Stomach smooth muscle (tissue), 2 donors: ENCODE results near the gene RABIF.

Source experiments
- H3K27ac ChIP-seq: one replicate; pipeline ENCODE4 v1.7.0; 2013; ENCODE audit warnings: mild to moderate bottlenecking, low read length, inconsistent platforms
- H3K27me3 ChIP-seq, 2 donors: one replicate each; pipeline ENCODE4 v1.7.0; 2013; ENCODE audit warnings: low read length in 2 of 2; ENCODE audit not compliant: insufficient read depth in 2 of 2, control insufficient read depth in 1 of 2
- H3K36me3 ChIP-seq, 2 donors: one replicate each; pipeline ENCODE4 v1.7.0; 2013; ENCODE audit warnings: low read length in 2 of 2; ENCODE audit not compliant: control insufficient read depth in 2 of 2, insufficient read depth in 2 of 2
- H3K4me1 ChIP-seq: one replicate; pipeline ENCODE4 v1.7.0; 2013; ENCODE audit warnings: low read length; ENCODE audit not compliant: control insufficient read depth, insufficient read depth
- H3K4me3 ChIP-seq, 2 donors: one replicate each; pipeline ENCODE4 v1.7.0; 2013; ENCODE audit warnings: low read length in 2 of 2
- H3K9ac ChIP-seq, 2 donors: one replicate each; pipeline ENCODE4 v1.7.0; 2013; ENCODE audit warnings: low read length in 2 of 2, mild to moderate bottlenecking in 1 of 2
- H3K9me3 ChIP-seq, 2 donors: one replicate each; pipeline ENCODE4 v1.7.0; 2013; ENCODE audit warnings: low read length in 2 of 2; ENCODE audit not compliant: control insufficient read depth in 2 of 2
- donor health status: healthy.
- donor health status: Pancreatic carcinoma.

RABIF gene

DNA sequence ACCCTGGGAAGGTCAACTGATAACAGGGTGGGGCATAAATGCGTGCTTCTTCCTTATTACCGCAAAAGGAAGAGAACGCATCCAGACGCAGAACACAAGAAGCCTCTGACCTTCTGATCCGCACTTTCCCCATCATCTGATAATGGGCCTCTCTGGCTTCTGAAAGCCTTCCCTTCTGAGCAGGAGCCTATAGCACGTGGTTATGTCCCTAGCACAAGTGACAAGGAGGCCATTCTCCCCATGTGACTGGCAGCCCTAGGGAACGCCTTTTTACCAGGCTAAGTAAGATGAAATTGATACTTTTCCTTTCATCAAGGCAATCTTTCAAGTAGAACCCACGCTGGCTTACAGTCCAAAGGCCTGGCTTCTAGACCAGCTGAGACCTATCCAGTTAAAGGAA lies 34.2 kb downstream of the RABIF start:
- Histone ChIP-seq H3K36me3 (no peaks in the 10 kb centered on the region), H3K9me3 (no peaks in the 10 kb centered on the region), H3K4me3 (no peak overlapping the region), H3K9ac (no peak overlapping the region), H3K27ac (no peak overlapping the region), H3K4me1 (peaks cover 11% of the 10 kb centered on the region), H3K27me3 (no peaks in the 10 kb centered on the region)

DNA sequence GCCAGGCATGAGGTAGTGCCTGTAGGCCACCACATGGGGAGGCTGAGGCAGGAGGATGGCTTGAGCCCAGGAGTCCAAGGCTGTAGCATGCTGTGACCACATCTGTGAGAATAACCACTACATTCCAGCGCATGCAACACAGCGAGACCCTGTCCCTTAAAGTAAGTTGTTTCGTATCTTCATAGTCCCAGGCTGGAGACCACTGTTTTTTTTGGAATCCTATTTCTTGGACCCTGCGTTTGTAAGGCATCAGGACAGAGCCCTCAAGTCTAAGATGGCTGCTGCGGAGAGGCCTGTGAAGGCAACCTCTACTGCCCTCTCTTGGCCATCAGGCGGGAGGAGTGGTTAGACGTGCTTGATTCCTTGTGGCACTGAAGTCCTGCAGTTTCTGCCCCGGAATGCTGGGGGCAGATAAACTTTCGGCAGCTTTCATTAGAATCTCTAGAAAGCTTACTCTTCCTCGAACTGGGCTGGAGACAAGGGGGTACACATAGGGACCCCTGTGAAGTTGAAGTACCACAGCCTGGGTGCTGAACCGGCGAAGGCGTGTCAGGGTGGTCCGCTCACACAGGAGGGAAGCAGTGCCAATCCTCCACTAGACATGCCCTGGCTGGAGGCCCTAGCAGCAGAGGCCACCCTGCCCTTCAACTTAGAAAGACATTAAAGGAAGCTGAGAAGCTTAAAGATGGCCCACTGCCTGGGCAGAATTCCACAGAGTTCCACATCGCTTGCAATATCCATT lies 36.6 kb downstream of the RABIF start:
- Histone ChIP-seq H3K27ac (no peak overlapping the region), H3K36me3 (no peaks in the 10 kb centered on the region), H3K9me3 (no peaks in the 10 kb centered on the region), H3K27me3 (no peaks in the 10 kb centered on the region), H3K4me1 (peaks cover 2% of the 10 kb centered on the region), H3K9ac (no peak overlapping the region), H3K4me3 (no peak overlapping the region)

DNA sequence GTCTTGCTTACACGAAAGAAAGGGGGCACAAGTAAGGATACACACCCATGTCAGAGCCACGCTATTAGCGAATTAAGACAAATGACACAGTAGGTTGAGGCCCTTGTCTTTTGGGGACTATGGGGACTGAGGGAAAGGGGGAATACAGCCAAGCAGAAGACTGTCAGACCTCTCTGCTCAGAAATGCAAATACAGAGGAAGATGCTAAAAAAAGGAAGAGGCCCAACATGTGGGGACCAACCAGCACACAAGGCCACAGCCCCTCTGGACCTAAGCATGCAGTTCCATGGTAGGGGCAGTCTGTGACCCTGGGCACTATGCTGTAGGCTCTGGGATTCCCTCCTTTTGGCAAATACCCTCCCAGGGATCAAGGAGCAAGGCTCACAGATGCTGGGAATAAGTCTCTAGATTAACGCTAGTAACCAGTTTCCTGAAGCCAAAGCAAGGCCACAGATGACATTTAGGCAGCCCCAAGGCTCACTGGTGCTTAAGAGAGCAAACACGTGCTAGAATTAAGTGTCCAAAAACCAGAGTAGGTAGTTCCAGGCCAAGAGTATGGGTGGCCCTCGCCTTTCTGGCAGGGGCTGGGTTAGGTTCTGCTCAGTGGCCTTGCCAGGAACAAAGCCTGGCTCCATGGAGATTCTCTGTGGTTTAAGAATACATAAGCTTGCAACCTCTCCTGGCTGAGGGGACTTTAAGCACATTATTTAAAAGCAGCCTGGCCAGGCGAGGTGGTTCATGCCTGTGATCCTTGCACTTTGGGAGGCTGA lies 38.2 kb downstream of the RABIF start:
- Histone ChIP-seq H3K36me3 (no peaks in the 10 kb centered on the region), H3K9ac (no peak overlapping the region), H3K4me1 (no peaks in the 10 kb centered on the region), H3K9me3 (no peaks in the 10 kb centered on the region), H3K27me3 (no peaks in the 10 kb centered on the region), H3K27ac (no peak overlapping the region), H3K4me3 (no peak overlapping the region)

DNA sequence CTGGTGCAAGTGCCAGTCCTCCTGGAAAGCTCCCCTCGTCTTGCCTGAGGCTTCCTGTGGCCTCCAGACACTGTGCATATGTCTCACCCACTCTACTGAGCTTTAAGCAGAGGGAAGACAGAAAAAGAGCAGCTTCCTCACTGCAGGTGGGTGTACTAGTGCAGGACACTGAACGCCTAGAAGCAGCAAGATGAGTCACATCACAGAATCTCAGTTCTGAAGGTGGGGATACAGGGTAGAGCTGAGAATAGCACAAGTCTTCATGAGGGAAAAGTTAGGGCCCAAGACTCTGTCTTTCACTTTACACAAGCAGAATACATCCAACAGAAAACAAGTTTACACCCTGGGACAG lies 40.8 kb downstream of the RABIF start:
- Histone ChIP-seq H3K36me3 (no peaks in the 10 kb centered on the region), H3K9me3 (no peaks in the 10 kb centered on the region), H3K4me3 (no peak overlapping the region), H3K27ac (no peak overlapping the region), H3K9ac (no peak overlapping the region), H3K27me3 (no peaks in the 10 kb centered on the region), H3K4me1 (no peaks in the 10 kb centered on the region)

DNA sequence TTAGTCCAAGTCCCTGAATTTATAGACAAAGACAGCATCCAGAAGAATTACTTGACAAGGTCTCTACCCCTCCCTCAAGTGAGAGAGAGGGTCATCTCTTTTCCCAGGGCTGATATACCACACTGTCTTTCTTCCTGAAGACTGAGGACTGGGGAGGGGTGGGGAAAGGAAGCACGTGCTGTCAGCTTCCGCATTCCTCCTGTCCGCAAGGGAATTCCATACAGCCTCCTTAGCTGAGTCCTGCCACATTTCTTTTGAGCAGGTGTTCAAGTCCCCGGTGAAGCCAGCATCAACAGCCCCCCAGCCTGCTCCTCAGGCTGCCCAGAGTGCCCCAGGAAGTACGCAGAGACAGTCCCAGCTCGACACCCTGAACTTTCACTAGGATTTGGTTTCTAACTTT lies 44.0 kb downstream of the RABIF start:
- H3K4me3 ChIP-seq, result no peak overlapping the region
- no peak overlapping the region for H3K27ac ChIP-seq
- no peak overlapping the region for H3K9ac ChIP-seq
- H3K9me3 ChIP-seq, result no peaks in the 10 kb centered on the region
- no peaks in the 10 kb centered on the region for H3K4me1 ChIP-seq
- no peaks in the 10 kb centered on the region for H3K27me3 ChIP-seq
- no peaks in the 10 kb centered on the region for H3K36me3 ChIP-seq

DNA sequence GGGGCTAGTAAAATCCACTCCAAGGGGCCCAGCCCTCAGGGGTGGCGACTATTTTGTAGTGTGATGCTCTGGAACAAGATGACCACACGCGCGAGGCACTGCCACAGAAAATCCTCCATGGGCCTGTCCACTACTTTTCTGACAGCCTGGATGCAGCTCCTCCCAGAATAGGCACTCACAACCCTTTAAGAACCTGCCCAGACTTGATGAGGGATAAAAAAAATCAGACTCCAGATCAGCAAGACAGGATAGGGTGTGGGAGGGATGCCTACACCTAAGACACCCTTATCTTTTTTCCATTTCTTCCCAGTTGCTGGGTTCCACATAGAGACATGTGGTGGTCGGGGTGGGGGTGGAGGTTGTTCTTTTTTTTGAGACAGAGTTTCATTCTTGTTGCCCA lies 44.7 kb downstream of the RABIF start:
- Histone ChIP-seq H3K27ac (no peak overlapping the region), H3K4me1 (no peaks in the 10 kb centered on the region), H3K27me3 (no peaks in the 10 kb centered on the region), H3K36me3 (no peaks in the 10 kb centered on the region), H3K4me3 (no peak overlapping the region), H3K9me3 (no peaks in the 10 kb centered on the region), H3K9ac (no peak overlapping the region)

DNA sequence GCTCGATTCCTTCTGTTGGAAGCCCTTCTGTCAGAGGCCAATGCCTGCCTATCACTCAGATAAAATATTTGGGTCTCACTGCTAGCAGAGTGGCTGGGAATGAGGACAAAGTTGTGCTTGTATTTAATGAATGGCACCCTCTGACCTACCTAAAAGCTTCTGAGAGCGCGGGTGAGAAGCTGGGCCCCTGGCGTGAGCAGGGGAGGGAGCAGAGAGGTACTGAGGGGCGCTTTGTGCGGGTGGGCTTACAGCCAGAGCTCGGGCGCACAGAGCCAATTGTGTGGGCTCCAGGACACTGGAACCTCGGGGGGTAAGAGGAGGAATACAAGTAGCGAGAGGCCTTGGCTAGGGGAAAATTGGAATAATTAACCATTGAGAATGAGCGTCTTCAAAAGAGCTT lies 45.9 kb downstream of the RABIF start:
- H3K4me3 ChIP-seq, result no peak overlapping the region
- no peaks in the 10 kb centered on the region for H3K36me3 ChIP-seq
- H3K4me1 ChIP-seq, result no peaks in the 10 kb centered on the region
- no peak overlapping the region for H3K9ac ChIP-seq
- H3K27ac ChIP-seq, result no peak overlapping the region
- H3K9me3 ChIP-seq, result no peaks in the 10 kb centered on the region
- H3K27me3 ChIP-seq, result no peaks in the 10 kb centered on the region

DNA sequence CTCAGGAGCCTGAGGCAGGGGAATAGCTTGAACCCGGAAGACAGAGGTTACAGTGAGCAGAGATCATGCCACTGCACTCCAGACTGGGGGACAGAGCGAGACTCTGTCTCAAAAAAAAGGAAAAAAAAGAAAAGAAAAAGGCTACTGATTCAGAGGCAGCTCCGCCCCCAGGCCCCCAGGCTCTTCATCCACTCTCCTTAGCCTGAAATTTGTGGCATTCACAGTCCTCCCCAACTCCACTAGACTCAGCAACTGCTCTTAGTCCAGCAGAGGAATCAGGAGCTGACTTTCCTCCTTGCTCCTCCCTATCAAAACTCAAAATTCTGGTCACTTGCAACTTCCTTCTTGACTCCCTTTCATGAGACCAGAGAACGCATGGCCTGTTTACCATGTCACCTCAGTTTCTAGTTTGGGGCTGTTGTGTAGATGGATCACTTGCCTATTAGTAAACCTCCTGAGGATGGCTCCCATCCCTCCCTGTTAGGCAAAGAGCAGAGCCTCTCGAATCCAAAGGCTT lies 51.1 kb downstream of the RABIF start:
- no peak overlapping the region for H3K27ac ChIP-seq
- H3K4me3 ChIP-seq, result no peak overlapping the region
- peaks cover 0 to 2% of the 10 kb centered on the region in 2 donors for H3K27me3 ChIP-seq
- H3K9me3 ChIP-seq, result no peaks in the 10 kb centered on the region
- no peak overlapping the region for H3K9ac ChIP-seq
- no peaks in the 10 kb centered on the region for H3K4me1 ChIP-seq
- no peaks in the 10 kb centered on the region for H3K36me3 ChIP-seq

DNA sequence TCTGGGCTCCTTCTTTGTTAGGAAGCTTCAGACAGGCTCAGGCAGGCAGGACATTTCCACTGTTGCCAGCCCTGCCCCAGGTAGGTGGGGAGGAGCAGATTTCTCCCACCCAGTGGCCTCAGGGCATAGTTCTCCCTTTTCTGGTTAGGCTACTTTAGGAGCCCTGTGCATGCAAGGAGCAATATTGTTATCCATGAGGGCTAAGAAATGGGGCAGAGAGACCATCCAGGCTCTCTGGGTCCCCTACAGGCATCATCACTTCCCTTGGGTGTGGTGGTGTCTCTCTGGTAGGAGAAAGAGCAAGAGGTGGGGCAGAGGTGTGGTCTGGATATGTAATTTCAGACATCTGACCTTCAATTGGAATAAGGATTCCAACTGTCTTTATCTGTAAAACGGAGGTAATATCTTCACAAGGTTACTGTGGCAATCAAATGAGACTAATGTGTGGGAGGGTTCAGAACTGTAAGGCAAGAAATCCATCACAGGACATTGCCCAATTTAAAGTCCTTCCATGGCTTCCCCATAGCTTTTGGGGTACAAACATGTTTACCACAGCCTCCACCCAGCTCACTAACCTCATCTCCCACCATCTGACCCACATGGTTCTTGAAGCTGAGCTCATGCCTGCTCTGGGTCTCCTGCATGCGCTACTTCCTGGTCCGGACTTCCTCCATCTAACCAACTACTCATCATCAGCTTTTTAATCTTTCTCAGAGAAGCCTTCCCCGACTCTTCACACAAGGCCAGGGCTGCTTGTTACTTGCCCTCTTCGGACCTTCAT lies 52.1 kb downstream of the RABIF start:
- no peak overlapping the region for H3K27ac ChIP-seq
- H3K9ac ChIP-seq, result no peak overlapping the region
- H3K4me3 ChIP-seq, result no peak overlapping the region
- no peaks in the 10 kb centered on the region for H3K36me3 ChIP-seq
- H3K9me3 ChIP-seq, result no peaks in the 10 kb centered on the region
- H3K27me3 ChIP-seq, result peaks cover 0 to 2% of the 10 kb centered on the region in 2 donors
- H3K4me1 ChIP-seq, result no peaks in the 10 kb centered on the region

DNA sequence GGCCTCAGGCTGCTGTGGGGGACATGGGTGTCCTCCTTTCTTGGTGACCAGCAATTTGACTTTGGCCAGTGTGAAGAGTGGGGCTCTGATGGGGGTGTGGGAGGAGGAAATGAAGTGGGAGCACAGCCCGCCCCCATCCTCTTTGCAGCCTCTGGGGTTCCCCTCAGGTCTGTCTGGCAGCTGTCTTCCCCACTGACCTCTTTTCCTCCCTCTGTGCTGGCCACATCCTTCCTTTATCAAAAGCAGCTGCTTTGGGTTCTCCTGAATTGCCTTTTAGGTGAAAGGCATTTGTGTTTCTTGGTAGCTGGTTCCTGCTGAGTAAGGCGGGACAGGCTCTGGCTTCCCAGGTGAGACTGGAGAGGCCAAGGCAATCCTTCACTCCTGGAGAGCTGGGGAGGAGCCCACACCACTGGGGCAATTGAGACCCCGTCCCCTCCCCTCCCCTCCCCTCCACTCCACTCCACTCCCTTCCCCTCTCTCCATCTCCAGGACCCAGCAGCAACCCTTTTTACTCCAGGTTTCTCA lies 53.3 kb downstream of the RABIF start:
- H3K4me1 ChIP-seq, result no peaks in the 10 kb centered on the region
- no peaks in the 10 kb centered on the region for H3K36me3 ChIP-seq
- peaks cover 0 to 2% of the 10 kb centered on the region in 2 donors for H3K27me3 ChIP-seq
- no peak overlapping the region for H3K9ac ChIP-seq
- no peak overlapping the region for H3K4me3 ChIP-seq
- H3K9me3 ChIP-seq, result no peaks in the 10 kb centered on the region
- no peak overlapping the region for H3K27ac ChIP-seq
